A204.1 (cell line): ENCODE data around the gene LHFPL3.
"Not testable (repeated sequence)": the region's sequence is repeated elsewhere in the genome, so short reads cannot be mapped to it uniquely, and the experiment has no call there.

Experiments
- FAIRE-seq: peaks from 2 replicates; lab custom pipeline; 2012; peaks lifted over from hg19 to GRCh38; lab: Jason Lieb, UNC

Gene LHFPL3

GRCh38 chr7:104328296-104328969 is at the start of gene LHFPL3:
Gene LHFPL3 (plus strand): TSS chr7:104328603.
- no peak for FAIRE-seq

- FAIRE-seq: not testable (repeated sequence)
Observed at GRCh38 chr7:104281685-104282084, 46.7 kb upstream of the LHFPL3 start.

GRCh38 chr7:104286839-104287238 is 41.6 kb upstream of the LHFPL3 start:
- no peak for FAIRE-seq

GRCh38 chr7:104288137-104288536 is 40.3 kb upstream of the LHFPL3 start:
- no peak for FAIRE-seq

- no peak for FAIRE-seq
Observed at GRCh38 chr7:104294291-104294690, 34.1 kb upstream of the LHFPL3 start.

- no peak for FAIRE-seq
Observed at GRCh38 chr7:104296266-104296665, 32.1 kb upstream of the LHFPL3 start.

GRCh38 chr7:104296900-104297299 is 31.5 kb upstream of the LHFPL3 start:
- no peak for FAIRE-seq

GRCh38 chr7:104299323-104299722 is 29.1 kb upstream of the LHFPL3 start:
- FAIRE-seq: no peak

GRCh38 chr7:104299777-104300176 is 28.6 kb upstream of the LHFPL3 start:
- no peak for FAIRE-seq

GRCh38 chr7:104306793-104307192 is 21.6 kb upstream of the LHFPL3 start:
- FAIRE-seq: no peak

GRCh38 chr7:104317948-104318629 is 10.3 kb upstream of the LHFPL3 start:
- no peak for FAIRE-seq

- FAIRE-seq: no peak
Observed at GRCh38 chr7:104327534-104327933, 869 bp upstream of the LHFPL3 start.

GRCh38 chr7:104327938-104328295 is 486 bp upstream of the LHFPL3 start:
- FAIRE-seq: no peak

- FAIRE-seq: no peak
Observed at GRCh38 chr7:104328970-104329825, 795 bp downstream of the LHFPL3 start.

- FAIRE-seq: no peak
Observed at GRCh38 chr7:104341546-104341945, 13.1 kb downstream of the LHFPL3 start.

- no peak for FAIRE-seq
Observed at GRCh38 chr7:104352736-104353135, 24.3 kb downstream of the LHFPL3 start.

- no peak for FAIRE-seq
Observed at GRCh38 chr7:104357166-104357565, 28.8 kb downstream of the LHFPL3 start.

- FAIRE-seq: no peak
Observed at GRCh38 chr7:104358446-104359132, 30.2 kb downstream of the LHFPL3 start.

- FAIRE-seq: no peak
Observed at GRCh38 chr7:104362756-104363155, 34.4 kb downstream of the LHFPL3 start.

- no peak for FAIRE-seq
Observed at GRCh38 chr7:104363355-104363754, 35.0 kb downstream of the LHFPL3 start.

- FAIRE-seq: no peak
Observed at GRCh38 chr7:104366390-104366789, 38.0 kb downstream of the LHFPL3 start.

GRCh38 chr7:104367926-104368325 is 39.5 kb downstream of the LHFPL3 start:
- FAIRE-seq: no peak
